UCSD-AML1 (cell line): Measurements from ENCODE around the gene IRGQ.
"Not testable (repeated sequence)": the region's sequence is repeated elsewhere in the genome, so short reads cannot be mapped to it uniquely, and the experiment has no call there.

Experiments
- DNase-seq: peaks from one replicate; lab custom pipeline; 2025; ENCODE audit not compliant: unreplicated experiment; lab: John Stamatoyannopoulos, UW

IRGQ gene

GRCh38 chr19:43574424-43575155 lies 21.3 kb downstream of the IRGQ start:
- no peak for DNase-seq

- no peak for DNase-seq
Observed at GRCh38 chr19:43572171-43572588, 23.8 kb downstream of the IRGQ start.

GRCh38 chr19:43570174-43570791 lies 25.7 kb downstream of the IRGQ start:
- no peak for DNase-seq

GRCh38 chr19:43569657-43570056 lies 26.3 kb downstream of the IRGQ start:
- no peak for DNase-seq

GRCh38 chr19:43564800-43565199 lies 31.1 kb downstream of the IRGQ start:
- no peak for DNase-seq

- DNase-seq = no peak
Observed at GRCh38 chr19:43563816-43564457, 32.0 kb downstream of the IRGQ start.

GRCh38 chr19:43562698-43563241 lies 33.2 kb downstream of the IRGQ start:
- DNase-seq = peak; percentile 90

GRCh38 chr19:43562226-43562697 lies 33.7 kb downstream of the IRGQ start:
- no peak for DNase-seq

GRCh38 chr19:43561139-43561970 lies 34.6 kb downstream of the IRGQ start:
- DNase-seq = no peak

GRCh38 chr19:43560687-43561086 lies 35.2 kb downstream of the IRGQ start:
- peak; percentile 16 for DNase-seq

- DNase-seq = peak; percentile 69
Observed at GRCh38 chr19:43555185-43555770, 40.7 kb downstream of the IRGQ start.

GRCh38 chr19:43554317-43554895 lies 41.5 kb downstream of the IRGQ start:
- DNase-seq = no peak

GRCh38 chr19:43553656-43554055 lies 42.3 kb downstream of the IRGQ start:
- no peak for DNase-seq

- DNase-seq = no peak
Observed at GRCh38 chr19:43552616-43553015, 43.3 kb downstream of the IRGQ start.

- no peak for DNase-seq
Observed at GRCh38 chr19:43552198-43552450, 43.8 kb downstream of the IRGQ start.

GRCh38 chr19:43551399-43552197 lies 44.3 kb downstream of the IRGQ start:
- no peak for DNase-seq

GRCh38 chr19:43548706-43549105 lies 47.2 kb downstream of the IRGQ start:
- DNase-seq = no peak

- DNase-seq = not testable (repeated sequence)
Observed at GRCh38 chr19:43547926-43548325, 48.0 kb downstream of the IRGQ start.

- no peak for DNase-seq
Observed at GRCh38 chr19:43546581-43546980, 49.4 kb downstream of the IRGQ start.

GRCh38 chr19:43545981-43546380 lies 50.0 kb downstream of the IRGQ start:
- no peak for DNase-seq
